ENCODE measurements around the gene HAT1.

HAT1 gene, protein sequence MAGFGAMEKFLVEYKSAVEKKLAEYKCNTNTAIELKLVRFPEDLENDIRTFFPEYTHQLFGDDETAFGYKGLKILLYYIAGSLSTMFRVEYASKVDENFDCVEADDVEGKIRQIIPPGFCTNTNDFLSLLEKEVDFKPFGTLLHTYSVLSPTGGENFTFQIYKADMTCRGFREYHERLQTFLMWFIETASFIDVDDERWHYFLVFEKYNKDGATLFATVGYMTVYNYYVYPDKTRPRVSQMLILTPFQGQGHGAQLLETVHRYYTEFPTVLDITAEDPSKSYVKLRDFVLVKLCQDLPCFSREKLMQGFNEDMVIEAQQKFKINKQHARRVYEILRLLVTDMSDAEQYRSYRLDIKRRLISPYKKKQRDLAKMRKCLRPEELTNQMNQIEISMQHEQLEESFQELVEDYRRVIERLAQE

DNA sequence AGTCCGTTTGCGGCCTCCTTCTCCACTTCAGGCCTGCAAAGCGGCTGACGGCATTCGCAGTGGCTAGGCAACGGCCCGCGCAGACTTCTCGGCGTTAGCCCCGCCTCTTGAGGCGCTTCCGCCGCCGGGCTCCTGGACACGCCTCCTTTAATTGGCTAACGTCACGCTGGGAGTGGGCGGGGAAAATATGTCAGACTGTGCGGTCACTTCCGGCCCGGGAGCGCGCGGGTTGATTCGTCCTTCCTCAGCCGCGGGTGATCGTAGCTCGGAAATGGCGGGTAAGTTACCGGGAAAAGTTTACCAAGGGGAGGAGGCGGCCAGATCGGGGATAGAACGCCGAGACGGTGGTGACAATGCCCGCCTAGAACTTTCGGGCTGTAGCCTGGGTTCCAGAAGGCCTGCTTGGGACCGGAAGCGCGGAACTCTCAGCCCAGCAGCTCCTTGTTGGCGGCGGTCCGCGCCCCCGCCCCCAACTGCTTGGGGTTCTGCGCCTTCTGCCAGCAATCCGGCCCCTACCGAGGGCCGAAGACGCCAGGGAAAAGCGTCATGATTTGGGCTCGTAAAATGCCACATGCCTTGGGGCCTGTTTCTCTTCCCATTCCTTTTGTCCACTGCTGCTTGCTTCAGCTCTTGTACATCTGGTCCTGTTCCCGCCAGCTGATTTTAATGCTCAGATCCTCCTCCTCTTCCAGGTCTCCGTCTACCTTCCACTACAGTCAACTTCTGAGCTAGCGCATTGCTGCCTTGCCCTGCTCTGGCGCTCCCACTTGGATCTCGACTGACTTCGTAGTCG is at the start of gene HAT1:
Gene HAT1 (plus strand): TSS at position 232 of the 793 bp plus-strand sequence. CDS start 40 bp downstream, at position 272.
- Histone ChIP-seq H3K9ac (ENCODE audit: low read depth, low read length, poor library complexity, severe bottlenecking) (peak within 1 kb of the TSS; percentile 84), H3K4me1 (ENCODE audit: insufficient read depth, low read length, poor library complexity, severe bottlenecking) (peaks cover 38% of the 10 kb centered on the region), H3K79me2 (ENCODE audit: insufficient read depth, low read length) (peaks cover 50% of the 10 kb centered on the region), H3K4me2 (ENCODE audit: low read depth, low read length, poor library complexity, severe bottlenecking) (peak within 1 kb of the TSS; percentile 93), H3K27me3 (ENCODE audit: insufficient read depth, low read length, poor library complexity, severe bottlenecking) (no peaks in the 10 kb centered on the region), H3K4me3 (ENCODE audit: low read length, poor library complexity, severe bottlenecking) (peak within 1 kb of the TSS; percentile 81), H2AFZ (ENCODE audit: low read length) (peak within 1 kb of the TSS; percentile 97), H3K36me3 (ENCODE audit: insufficient read depth, low read length) (peaks cover 3% of the 10 kb centered on the region; the same call in 1 of the 2 replicates), H3F3A (ENCODE audit: low read depth) (no peaks in the 10 kb centered on the region), H3K9me3 (ENCODE audit: insufficient read depth, low read depth, low read length) (no peaks in the 10 kb centered on the region), H4K20me1 (ENCODE audit: insufficient read depth, low read length, poor library complexity, severe bottlenecking) (peaks cover 27% of the 10 kb centered on the region), H3K9me2 (replicated peaks; ENCODE audit: low read depth, low read length) (no peaks in the 10 kb centered on the region)
- no peak for TF ChIP-seq EZH2phosphoT487 (IDR thresholded peaks at IDR 0.05; ENCODE audit: borderline replicate concordance)
- TF ChIP-seq, protein P1, sequence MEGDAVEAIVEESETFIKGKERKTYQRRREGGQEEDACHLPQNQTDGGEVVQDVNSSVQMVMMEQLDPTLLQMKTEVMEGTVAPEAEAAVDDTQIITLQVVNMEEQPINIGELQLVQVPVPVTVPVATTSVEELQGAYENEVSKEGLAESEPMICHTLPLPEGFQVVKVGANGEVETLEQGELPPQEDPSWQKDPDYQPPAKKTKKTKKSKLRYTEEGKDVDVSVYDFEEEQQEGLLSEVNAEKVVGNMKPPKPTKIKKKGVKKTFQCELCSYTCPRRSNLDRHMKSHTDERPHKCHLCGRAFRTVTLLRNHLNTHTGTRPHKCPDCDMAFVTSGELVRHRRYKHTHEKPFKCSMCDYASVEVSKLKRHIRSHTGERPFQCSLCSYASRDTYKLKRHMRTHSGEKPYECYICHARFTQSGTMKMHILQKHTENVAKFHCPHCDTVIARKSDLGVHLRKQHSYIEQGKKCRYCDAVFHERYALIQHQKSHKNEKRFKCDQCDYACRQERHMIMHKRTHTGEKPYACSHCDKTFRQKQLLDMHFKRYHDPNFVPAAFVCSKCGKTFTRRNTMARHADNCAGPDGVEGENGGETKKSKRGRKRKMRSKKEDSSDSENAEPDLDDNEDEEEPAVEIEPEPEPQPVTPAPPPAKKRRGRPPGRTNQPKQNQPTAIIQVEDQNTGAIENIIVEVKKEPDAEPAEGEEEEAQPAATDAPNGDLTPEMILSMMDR (conservative IDR thresholded peaks at IDR 0.05; ENCODE audit: low read length) = no peak

DNA sequence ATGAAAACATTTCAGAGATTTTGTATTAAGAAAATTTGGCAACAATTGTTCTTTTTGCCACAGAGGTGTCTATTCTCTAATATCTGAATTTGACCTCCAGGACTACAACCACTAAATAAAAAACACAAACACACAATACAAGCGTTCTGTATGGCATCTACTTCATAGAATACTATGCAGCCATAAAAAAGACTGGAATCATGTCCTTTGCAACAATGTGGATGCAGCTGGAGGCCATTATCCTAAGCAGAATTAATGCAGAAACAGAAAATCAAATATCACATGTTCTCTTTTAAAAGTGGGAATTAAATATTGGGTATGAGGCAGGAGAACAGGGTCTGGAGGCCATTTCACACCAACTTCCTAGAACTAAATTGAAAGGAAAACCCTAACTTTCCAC is 47.7 kb upstream of the HAT1 start:
- Histone ChIP-seq H3K9me3 (ENCODE audit: insufficient read depth, low read depth, low read length) (no peaks in the 10 kb centered on the region), H3K27me3 (ENCODE audit: insufficient read depth, low read length, poor library complexity, severe bottlenecking) (no peaks in the 10 kb centered on the region), H3F3A (ENCODE audit: low read depth) (no peaks in the 10 kb centered on the region), H3K79me2 (ENCODE audit: insufficient read depth, low read length) (peaks cover 33% of the 10 kb centered on the region), H3K4me2 (ENCODE audit: low read depth, low read length, poor library complexity, severe bottlenecking) (no peak overlapping the region), H2AFZ (ENCODE audit: low read length) (no peak overlapping the region), H4K20me1 (ENCODE audit: insufficient read depth, low read length, poor library complexity, severe bottlenecking) (peaks cover 3% of the 10 kb centered on the region), H3K4me3 (ENCODE audit: low read length, poor library complexity, severe bottlenecking) (no peak overlapping the region), H3K4me1 (ENCODE audit: insufficient read depth, low read length, poor library complexity, severe bottlenecking) (peaks cover 15% of the 10 kb centered on the region), H3K9ac (ENCODE audit: low read depth, low read length, poor library complexity, severe bottlenecking) (no peak overlapping the region), H3K36me3 (ENCODE audit: insufficient read depth, low read length) (peaks cover 11% of the 10 kb centered on the region; the same call in 1 of the 2 replicates), H3K9me2 (replicated peaks; ENCODE audit: low read depth, low read length) (no peaks in the 10 kb centered on the region)
- TF ChIP-seq, protein P1 (conservative IDR thresholded peaks at IDR 0.05; ENCODE audit: low read length) = no peak
- TF ChIP-seq EZH2phosphoT487 (IDR thresholded peaks at IDR 0.05; ENCODE audit: borderline replicate concordance) = no peak

DNA sequence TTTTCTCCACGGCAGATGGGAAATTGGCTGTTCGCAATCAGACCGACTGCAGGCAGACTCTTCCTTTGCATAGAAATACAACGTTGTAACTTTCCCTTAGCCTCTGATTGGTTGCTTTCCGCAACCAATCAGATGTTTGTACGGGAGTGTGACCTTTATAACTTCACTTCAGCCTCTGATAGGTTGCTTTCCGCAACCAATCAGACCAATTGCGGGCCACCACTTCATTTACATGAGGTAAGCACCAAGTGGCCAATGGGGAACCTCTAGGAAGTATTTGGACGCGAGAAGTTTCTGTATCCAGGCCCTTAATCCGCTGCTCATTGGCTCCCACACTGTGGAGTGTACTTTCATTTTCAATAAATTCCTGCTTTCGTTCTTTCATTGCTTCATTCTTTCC is 47.3 kb upstream of the HAT1 start:
- no peaks in the 10 kb centered on the region for H3K27me3 ChIP-seq (ENCODE audit: insufficient read depth, low read length, poor library complexity, severe bottlenecking)
- H2AFZ ChIP-seq (ENCODE audit: low read length) = no peak overlapping the region
- H3K36me3 ChIP-seq (ENCODE audit: insufficient read depth, low read length) = peaks cover 11% of the 10 kb centered on the region; the same call in 1 of the 2 replicates
- peaks cover 3% of the 10 kb centered on the region for H4K20me1 ChIP-seq (ENCODE audit: insufficient read depth, low read length, poor library complexity, severe bottlenecking)
- no peak overlapping the region for H3K4me3 ChIP-seq (ENCODE audit: low read length, poor library complexity, severe bottlenecking)
- H3K9me2 ChIP-seq (replicated peaks; ENCODE audit: low read depth, low read length) = no peaks in the 10 kb centered on the region
- H3K9ac ChIP-seq (ENCODE audit: low read depth, low read length, poor library complexity, severe bottlenecking) = no peak overlapping the region
- H3K79me2 ChIP-seq (ENCODE audit: insufficient read depth, low read length) = peaks cover 34% of the 10 kb centered on the region
- H3K4me1 ChIP-seq (ENCODE audit: insufficient read depth, low read length, poor library complexity, severe bottlenecking) = peaks cover 15% of the 10 kb centered on the region
- no peaks in the 10 kb centered on the region for H3F3A ChIP-seq (ENCODE audit: low read depth)
- TF ChIP-seq EZH2phosphoT487 (IDR thresholded peaks at IDR 0.05; ENCODE audit: borderline replicate concordance) = no peak
- TF ChIP-seq, protein P1 (conservative IDR thresholded peaks at IDR 0.05; ENCODE audit: low read length) = no peak
- H3K9me3 ChIP-seq (ENCODE audit: insufficient read depth, low read depth, low read length) = no peaks in the 10 kb centered on the region
- H3K4me2 ChIP-seq (ENCODE audit: low read depth, low read length, poor library complexity, severe bottlenecking) = no peak overlapping the region

Data from Loucy (cell line).